ENCODE measurements around the gene PHAF1. TPM values are rescaled to one million over a fixed set of nuclear protein-coding genes. Genes with fewer than 3 reads are reported as not detected.

PHAF1 gene
- polyA plus RNA-seq, 1 donor from 2014 or later = 9.8 TPM

DNA sequence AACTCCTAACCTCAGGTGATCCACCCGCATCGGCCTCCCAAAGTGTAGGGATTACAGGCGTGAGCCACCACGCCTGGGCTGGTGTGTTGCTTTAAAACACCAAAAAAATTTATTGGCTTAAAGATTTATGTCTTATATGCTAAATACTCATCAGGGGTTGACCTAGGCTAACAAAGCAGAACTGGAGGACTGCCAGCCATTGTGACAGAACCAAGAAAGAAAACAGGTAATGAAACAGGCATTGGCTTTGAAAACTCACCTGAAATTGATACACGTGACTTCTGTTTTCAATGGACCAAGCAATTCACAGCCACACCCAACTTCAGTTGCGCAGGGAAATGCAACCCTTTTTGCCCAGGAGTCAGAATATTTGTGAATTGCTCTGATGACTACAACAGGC lies 4.9 kb upstream of the PHAF1 start:
- no peaks in the 10 kb centered on the region for H3F3A ChIP-seq (ENCODE audit: insufficient read depth, low read length, poor library complexity, severe bottlenecking)
- H3K27me3 ChIP-seq (ENCODE audit: insufficient read depth, low read depth, low read length) = no peaks in the 10 kb centered on the region
- H3K4me2 ChIP-seq (ENCODE audit: low read length) = no peak overlapping the region
- TF ChIP-seq EP300 (conservative IDR thresholded peaks at IDR 0.05; ENCODE audit: poor library complexity, severe bottlenecking) = no peak
- TF ChIP-seq, protein P1, sequence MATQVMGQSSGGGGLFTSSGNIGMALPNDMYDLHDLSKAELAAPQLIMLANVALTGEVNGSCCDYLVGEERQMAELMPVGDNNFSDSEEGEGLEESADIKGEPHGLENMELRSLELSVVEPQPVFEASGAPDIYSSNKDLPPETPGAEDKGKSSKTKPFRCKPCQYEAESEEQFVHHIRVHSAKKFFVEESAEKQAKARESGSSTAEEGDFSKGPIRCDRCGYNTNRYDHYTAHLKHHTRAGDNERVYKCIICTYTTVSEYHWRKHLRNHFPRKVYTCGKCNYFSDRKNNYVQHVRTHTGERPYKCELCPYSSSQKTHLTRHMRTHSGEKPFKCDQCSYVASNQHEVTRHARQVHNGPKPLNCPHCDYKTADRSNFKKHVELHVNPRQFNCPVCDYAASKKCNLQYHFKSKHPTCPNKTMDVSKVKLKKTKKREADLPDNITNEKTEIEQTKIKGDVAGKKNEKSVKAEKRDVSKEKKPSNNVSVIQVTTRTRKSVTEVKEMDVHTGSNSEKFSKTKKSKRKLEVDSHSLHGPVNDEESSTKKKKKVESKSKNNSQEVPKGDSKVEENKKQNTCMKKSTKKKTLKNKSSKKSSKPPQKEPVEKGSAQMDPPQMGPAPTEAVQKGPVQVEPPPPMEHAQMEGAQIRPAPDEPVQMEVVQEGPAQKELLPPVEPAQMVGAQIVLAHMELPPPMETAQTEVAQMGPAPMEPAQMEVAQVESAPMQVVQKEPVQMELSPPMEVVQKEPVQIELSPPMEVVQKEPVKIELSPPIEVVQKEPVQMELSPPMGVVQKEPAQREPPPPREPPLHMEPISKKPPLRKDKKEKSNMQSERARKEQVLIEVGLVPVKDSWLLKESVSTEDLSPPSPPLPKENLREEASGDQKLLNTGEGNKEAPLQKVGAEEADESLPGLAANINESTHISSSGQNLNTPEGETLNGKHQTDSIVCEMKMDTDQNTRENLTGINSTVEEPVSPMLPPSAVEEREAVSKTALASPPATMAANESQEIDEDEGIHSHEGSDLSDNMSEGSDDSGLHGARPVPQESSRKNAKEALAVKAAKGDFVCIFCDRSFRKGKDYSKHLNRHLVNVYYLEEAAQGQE (IDR thresholded peaks at IDR 0.05; ENCODE audit: borderline replicate concordance) = no peak
- no peak for TF ChIP-seq MXI1 (conservative IDR thresholded peaks at IDR 0.05; ENCODE audit: poor library complexity, severe bottlenecking)
- no peak for TF ChIP-seq POLR2AphosphoS5 (IDR thresholded peaks at IDR 0.05)
- TF ChIP-seq SMC3 (conservative IDR thresholded peaks at IDR 0.05; ENCODE audit: poor library complexity) = no peak
- TF ChIP-seq RAD21 (conservative IDR thresholded peaks at IDR 0.05) = no peak
- TF ChIP-seq CTCF (IDR thresholded peaks at IDR 0.05; ENCODE audit: poor library complexity, severe bottlenecking) = no peak
- no peak for TF ChIP-seq TAF1 (IDR thresholded peaks at IDR 0.05; ENCODE audit: low read depth)
- H3K27ac ChIP-seq (ENCODE audit: low read length) = no peak overlapping the region
- H3K9me2 ChIP-seq (ENCODE audit: insufficient read depth, low read length) = no peaks in the 10 kb centered on the region
- no peak overlapping the region for H3K9ac ChIP-seq (ENCODE audit: low read length)
- no peaks in the 10 kb centered on the region for H4K20me1 ChIP-seq (ENCODE audit: insufficient read depth)
- peaks cover under 1% of the 10 kb centered on the region for H3K79me2 ChIP-seq (replicated peaks; ENCODE audit: insufficient read depth, low read length)
- H3K9me3 ChIP-seq (ENCODE audit: low read length) = no peaks in the 10 kb centered on the region
- H2AFZ ChIP-seq (ENCODE audit: low read depth, low read length) = no peak overlapping the region
- H3K4me3 ChIP-seq (ENCODE audit: low read length) = no peak overlapping the region
- no peaks in the 10 kb centered on the region for H3K36me3 ChIP-seq (ENCODE audit: insufficient read depth, low read length)

DNA sequence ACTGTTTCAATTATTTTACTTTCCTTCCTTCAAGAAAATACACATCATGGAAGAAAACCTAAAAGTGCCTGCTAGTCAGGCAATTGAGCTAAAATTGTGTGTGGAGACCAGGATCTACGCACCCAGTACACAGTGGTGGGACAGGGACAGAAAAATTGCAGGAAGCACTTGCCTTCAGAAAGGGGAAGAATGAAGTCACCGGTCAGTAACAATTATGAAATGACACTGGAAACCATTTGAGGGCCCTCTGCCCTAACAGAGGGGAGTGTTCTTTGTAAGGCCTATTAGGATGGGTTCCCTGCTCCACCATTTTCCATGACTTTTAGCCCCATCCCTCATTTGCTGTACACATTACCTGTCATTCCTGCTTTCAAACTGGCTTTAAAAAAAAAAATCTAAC lies 4.5 kb upstream of the PHAF1 start:
- TF ChIP-seq MXI1 (conservative IDR thresholded peaks at IDR 0.05; ENCODE audit: poor library complexity, severe bottlenecking) (no peak), POLR2AphosphoS5 (IDR thresholded peaks at IDR 0.05) (no peak), EZH2 (IDR thresholded peaks at IDR 0.05; ENCODE audit: borderline replicate concordance, insufficient read depth, low read length, poor library complexity, severe bottlenecking) (no peak), SMC3 (conservative IDR thresholded peaks at IDR 0.05; ENCODE audit: poor library complexity) (no peak), EP300 (conservative IDR thresholded peaks at IDR 0.05; ENCODE audit: poor library complexity, severe bottlenecking) (no peak), TAF1 (IDR thresholded peaks at IDR 0.05; ENCODE audit: low read depth) (no peak), CTCF (IDR thresholded peaks at IDR 0.05; ENCODE audit: poor library complexity, severe bottlenecking) (no peak), RAD21 (conservative IDR thresholded peaks at IDR 0.05) (no peak)
- TF ChIP-seq, protein P1 (IDR thresholded peaks at IDR 0.05; ENCODE audit: borderline replicate concordance) = no peak
- no peaks in the 10 kb centered on the region for H3K9me3 ChIP-seq (ENCODE audit: low read length)

More for the DNA sequence above, 4.5 kb upstream of the PHAF1 start:
- Histone ChIP-seq H3K79me2 (replicated peaks; ENCODE audit: insufficient read depth, low read length) (peaks cover 4% of the 10 kb centered on the region), H3K4me3 (ENCODE audit: low read length) (no peak overlapping the region), H3K36me3 (ENCODE audit: insufficient read depth, low read length) (no peaks in the 10 kb centered on the region), H3K27ac (ENCODE audit: low read length) (no peak overlapping the region), H3K27me3 (ENCODE audit: insufficient read depth, low read depth, low read length) (no peaks in the 10 kb centered on the region), H3F3A (ENCODE audit: insufficient read depth, low read length, poor library complexity, severe bottlenecking) (no peaks in the 10 kb centered on the region), H3K9ac (ENCODE audit: low read length) (no peak overlapping the region), H3K9me2 (ENCODE audit: insufficient read depth, low read length) (no peaks in the 10 kb centered on the region), H3K4me2 (ENCODE audit: low read length) (no peak overlapping the region), H2AFZ (ENCODE audit: low read depth, low read length) (no peak overlapping the region), H4K20me1 (ENCODE audit: insufficient read depth) (no peaks in the 10 kb centered on the region)

Data from neural cell (in vitro differentiated cells).